K562 treated with DMSO at 1 percent for 4 hours (cell line): ENCODE measurements around the gene SYT4. TPM values are rescaled to one million over a fixed set of nuclear protein-coding genes. Genes with fewer than 3 reads are reported as not detected.

Source experiments
- total RNA-seq: library from RNA; unstranded; fragments of 300-600 nt; gene quantifications from 2 replicates; pipeline ENCODE4 v1.2.3, GENCODE V29; 2022; ENCODE audit not compliant: insufficient read depth

The SYT4 gene
- total RNA-seq = not detected in 2 replicates

GRCh38 chr18:43277164-43277600 lies at the start of gene SYT4:
SYT4 (minus strand) TSS chr18:43277490; CDS start chr18:43277281, 209 bp downstream.

Other genes starting within 250 kb of the SYT4 start
- gene RIT2, start 161.8 kb downstream of the SYT4 start, total RNA-seq = not detected in 2 replicates